Heart right ventricle (tissue), 16 donors: ENCODE data around the gene NAPB. TPM values are rescaled to one million over a fixed set of nuclear protein-coding genes. Genes with fewer than 3 reads are reported as not detected.

Experiments used
- ATAC-seq, 8 donors: fragments of 200-7000 bp; cut with Tn5 transposase; one replicate each; pipeline ENCODE4 v1.9.1; 2020; ENCODE audit warnings: mild to moderate bottlenecking in 8 of 8, moderate library complexity in 8 of 8, moderate number of reproducible peaks in 1 of 8
- DNase-seq, 2 donors: peaks; one replicate each; pipeline ENCODE4 v3.0.0-alpha.2; 2020
- H3K27ac ChIP-seq, 10 donors: fragments of 200-600 bp; sonication (generic) in 2 of 10; one replicate each; pipeline versions ENCODE4 v1.5.0 to v1.8.0; 2020 to 2022; ENCODE audit warnings: mild to moderate bottlenecking in 3 of 10
- H3K27me3 ChIP-seq, 7 donors: fragments of 200-600 bp; one replicate each; pipeline ENCODE4 v1.8.0; 2021 to 2022; ENCODE audit warnings: mild to moderate bottlenecking in 2 of 7
- H3K36me3 ChIP-seq, 9 donors: fragments of 200-600 bp; sonication (generic) in 1 of 9; one replicate each; pipeline versions ENCODE4 v1.5.0 to v1.8.0; 2020 to 2022; ENCODE audit warnings: mild to moderate bottlenecking in 2 of 9
- H3K4me1 ChIP-seq, 9 donors: fragments of 200-600 bp; sonication (generic) in 1 of 9; one replicate each; pipeline versions ENCODE4 v1.5.0 to v1.8.0; 2020 to 2022; ENCODE audit warnings: mild to moderate bottlenecking in 4 of 9
- H3K4me3 ChIP-seq, 10 donors: fragments of 200-600 bp; sonication (generic) in 2 of 10; one replicate each; pipeline versions ENCODE4 v1.5.0 to v1.8.0; 2020 to 2022; ENCODE audit warnings: mild to moderate bottlenecking in 7 of 10, moderate library complexity in 2 of 10
- H3K9me3 ChIP-seq, 11 donors: fragments of 200-600 bp in 10 of 11; sonication (generic) in 2 of 11; one replicate each; pipeline versions ENCODE4 v1.5.0 to v1.8.0; 2013 to 2022; ENCODE audit warnings: mild to moderate bottlenecking in 2 of 11, control low read depth in 1 of 11, moderate library complexity in 1 of 11
- WGBS, 2 donors: extraction: QIAGEN DNeasy Blood & Tissue Kit; methylation state at CpG; one replicate each; pipeline ENCODE4 v1.1.7; 2013; ENCODE audit warnings: inconsistent platforms in 1 of 2; 5-methylcytosine and 5-hydroxymethylcytosine counted together
- intact Hi-C, 10 donors: fragments of 100-400 bp; cut with DNase I; formaldehyde crosslinking; loops; one replicate each; pipeline versions ENCODE4 v1.11.1 to v1.14.2; 2022
- polyA plus RNA-seq, 2 donors: library from polyadenylated mRNA; stranded (reverse); fragments of 200-250 nt; gene quantifications; one replicate each; pipeline ENCODE4 v1.2.3, GENCODE V29; 2013
- total RNA-seq, 10 donors: library from RNA; stranded (reverse); fragmentation: NEBNext Ultra II Directional in 3 of 10; extraction: Animal tissue kit (Norgen Biotek cat#: 25700) in 3 of 10; gene quantifications; one replicate each; pipeline versions ENCODE4 v1.2.1 to v1.2.4, GENCODE V29; 2021 to 2023
- TF ChIP-seq, protein P1 (sequence below), 9 donors: fragments of 200-600 bp; sonication (generic) in 2 of 9; IDR thresholded peaks; one replicate each; pipeline versions ENCODE4 v1.5.0 to v1.8.0; 2021 to 2022; ENCODE audit warnings: antibody characterized with exemption in 9 of 9, mild to moderate bottlenecking in 5 of 9, moderate library complexity in 1 of 9
- donor health status: Arrhythmogenic right ventricular cardiomyopathy.
- donor health status: ischemic (EF 13 %, LVEDD 7.1; RV severe dilation, severe dysfunction).
- donor health status: healthy with polysubstance abuse.
- donor health status: DM: no; HTN: yes; CAD: no.
- donor health status: DM: no; HTN: no; CAD: no.
- donor health status: ischemic (EF 25% LVEDD 6.9; RV normal size, moderate dysfunction).
- donor health status: ischemic (EF 25% LVEDD 5.7; RV mildly dilated, moderate dysfunction).
- donor health status: healthy.
- donor health status: DM: yes; HTN: yes; CAD: no.
- donor health status: Ischemic cardiomyopathy.
- donor health status: ischemic (EF 35%, LVEDD 5.7; RV mildly dilated, moderate dysfunction).
- donor health status: nonischemic (EF 11% LVEDD 7.7; RV severe dilation, severe dysfunction).
- donor health status: DM: yes; HTN: yes; CAD: no.
- donor health status: PGD.
- donor health status: ischemic (EF 29% LVEDD 5.4; RV normal size, mild dysfunction).
- donor health status: nonischemic (EF 23%, LVEDD 6.1; RV moderate dilation, normal function).

Gene NAPB
- total and polyA plus RNA-seq, 12 donors: 2.1 to 7.2 (median 5.9) TPM

DNA sequence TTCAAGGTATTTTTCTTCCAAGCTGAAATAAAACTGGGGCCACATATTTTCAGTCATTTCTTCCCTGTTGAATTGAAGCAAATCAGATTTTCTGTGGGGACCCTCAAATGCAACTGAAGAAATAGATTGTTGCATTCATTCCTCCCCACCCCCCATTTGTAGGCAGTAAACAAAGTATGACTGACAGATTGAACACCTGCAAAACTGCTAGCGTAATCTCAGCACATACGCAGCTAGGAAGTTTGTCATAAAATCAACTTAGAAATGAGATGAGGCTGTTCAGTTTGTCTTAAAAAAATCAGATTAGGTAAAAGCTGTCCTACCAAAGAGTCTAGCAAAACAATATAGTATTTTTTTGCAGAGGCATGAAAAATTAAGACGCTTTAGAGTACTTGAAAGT is 50.4 kb downstream of the NAPB start:
- Histone ChIP-seq H3K9me3 (no peaks in the 10 kb centered on the region), H3K27ac (no peak overlapping the region), H3K4me3 (no peak overlapping the region), H3K4me1 (peaks cover 3 to 50% (median 24%) of the 10 kb centered on the region in 9 donors), H3K27me3 (no peaks in the 10 kb centered on the region), H3K36me3 (peaks cover 0 to 99% (median 41%) of the 10 kb centered on the region in 9 donors)
- intact Hi-C loops: no loop called here
- ATAC-seq: no peak
- no peak for DNase-seq
- 94% methylated on average over 3 of the region's 3 CpGs for WGBS, 2 donors
- TF ChIP-seq, protein P1, sequence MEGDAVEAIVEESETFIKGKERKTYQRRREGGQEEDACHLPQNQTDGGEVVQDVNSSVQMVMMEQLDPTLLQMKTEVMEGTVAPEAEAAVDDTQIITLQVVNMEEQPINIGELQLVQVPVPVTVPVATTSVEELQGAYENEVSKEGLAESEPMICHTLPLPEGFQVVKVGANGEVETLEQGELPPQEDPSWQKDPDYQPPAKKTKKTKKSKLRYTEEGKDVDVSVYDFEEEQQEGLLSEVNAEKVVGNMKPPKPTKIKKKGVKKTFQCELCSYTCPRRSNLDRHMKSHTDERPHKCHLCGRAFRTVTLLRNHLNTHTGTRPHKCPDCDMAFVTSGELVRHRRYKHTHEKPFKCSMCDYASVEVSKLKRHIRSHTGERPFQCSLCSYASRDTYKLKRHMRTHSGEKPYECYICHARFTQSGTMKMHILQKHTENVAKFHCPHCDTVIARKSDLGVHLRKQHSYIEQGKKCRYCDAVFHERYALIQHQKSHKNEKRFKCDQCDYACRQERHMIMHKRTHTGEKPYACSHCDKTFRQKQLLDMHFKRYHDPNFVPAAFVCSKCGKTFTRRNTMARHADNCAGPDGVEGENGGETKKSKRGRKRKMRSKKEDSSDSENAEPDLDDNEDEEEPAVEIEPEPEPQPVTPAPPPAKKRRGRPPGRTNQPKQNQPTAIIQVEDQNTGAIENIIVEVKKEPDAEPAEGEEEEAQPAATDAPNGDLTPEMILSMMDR (IDR thresholded peaks at IDR 0.05): no peak

DNA sequence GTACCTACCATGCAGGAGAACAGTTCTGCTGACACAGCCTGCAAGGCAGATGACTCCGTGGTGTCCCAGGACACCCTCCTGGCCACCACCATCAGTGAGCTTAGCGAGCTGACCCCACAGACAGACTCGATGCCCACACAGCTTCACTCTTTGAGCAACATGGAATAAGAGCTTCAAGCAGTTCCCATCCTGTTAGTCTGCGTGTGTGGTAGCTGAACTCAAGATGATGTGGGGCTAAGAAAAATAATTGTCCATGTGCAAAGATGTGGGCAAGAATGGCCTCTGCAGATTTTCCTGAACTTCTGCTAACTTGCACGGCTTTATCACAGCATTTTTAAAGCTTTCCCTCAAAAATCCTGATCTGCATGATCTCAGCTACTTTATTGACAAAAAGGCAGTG is 51.0 kb downstream of the NAPB start:
- H3K27me3 ChIP-seq: no peaks in the 10 kb centered on the region
- 90 to 93% methylated on average over 5 of the region's 5 CpGs for WGBS, 2 donors

DNA sequence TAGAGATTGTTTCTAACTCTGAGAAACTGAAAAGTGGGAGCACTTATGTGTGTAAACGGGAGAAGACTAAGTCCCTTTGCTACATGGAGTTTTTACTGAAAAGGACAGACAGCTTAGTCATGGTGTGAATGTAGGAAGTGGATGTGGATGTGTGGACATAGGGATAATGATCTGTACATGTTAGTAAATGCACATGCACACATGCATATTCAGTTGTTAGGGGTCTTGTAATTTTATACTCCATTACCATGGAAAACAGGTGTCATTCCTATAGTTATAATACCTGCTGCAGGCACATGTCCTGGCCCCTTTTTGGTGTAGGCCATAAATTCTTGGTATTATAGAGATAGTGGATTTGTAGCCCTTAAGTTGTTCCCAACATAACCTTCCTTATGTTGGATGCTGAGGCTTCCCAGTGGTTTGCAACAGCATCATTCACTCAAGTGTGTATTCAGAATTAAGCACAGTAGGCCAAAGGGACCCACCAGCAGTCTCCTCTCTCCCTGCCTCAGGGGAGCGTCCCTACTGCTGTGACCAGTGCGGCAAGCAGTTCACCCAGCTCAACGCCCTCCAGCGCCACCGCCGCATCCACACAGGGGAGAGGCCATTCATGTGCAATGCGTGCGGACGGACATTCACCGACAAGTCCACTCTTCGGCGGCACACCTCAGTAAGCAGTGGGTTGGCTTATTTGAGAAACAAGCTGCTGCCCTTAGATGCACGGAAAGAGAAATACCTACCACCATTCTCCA is 52.0 kb downstream of the NAPB start:
- Histone ChIP-seq H3K36me3 (peaks cover 0 to 99% (median 53%) of the 10 kb centered on the region in 9 donors), H3K4me1 (peaks cover 6 to 60% (median 30%) of the 10 kb centered on the region in 9 donors), H3K27me3 (no peaks in the 10 kb centered on the region), H3K9me3 (no peaks in the 10 kb centered on the region), H3K4me3 (no peak overlapping the region), H3K27ac (peak overlapping the region in 1 of 10 donors; percentile 28)
- WGBS, 2 donors: 93 to 95% methylated on average over 14 of the region's 14 CpGs
- no peak for DNase-seq
- intact Hi-C loops: loop anchor here in 6 of 10 donors (5.0 to 10.0 kb wide), 5 partner anchors 38 to 266 kb away; partner anchors contain the start of genes CST3 (in 2 of the 6) and CST9 (in 1 of the 6)
- TF ChIP-seq, protein P1 (IDR thresholded peaks at IDR 0.05): no peak
- ATAC-seq: no peak

More for the DNA sequence above, 51.0 kb downstream of the NAPB start:
- DNase-seq (no peak), ATAC-seq (no peak)
- Histone ChIP-seq H3K27ac (no peak overlapping the region), H3K4me3 (no peak overlapping the region), H3K36me3 (peaks cover 0 to 99% (median 46%) of the 10 kb centered on the region in 9 donors), H3K4me1 (peaks cover 6 to 56% (median 29%) of the 10 kb centered on the region in 9 donors), H3K9me3 (no peaks in the 10 kb centered on the region)
- TF ChIP-seq, protein P1 (IDR thresholded peaks at IDR 0.05): no peak
- intact Hi-C loops: no loop called here

DNA sequence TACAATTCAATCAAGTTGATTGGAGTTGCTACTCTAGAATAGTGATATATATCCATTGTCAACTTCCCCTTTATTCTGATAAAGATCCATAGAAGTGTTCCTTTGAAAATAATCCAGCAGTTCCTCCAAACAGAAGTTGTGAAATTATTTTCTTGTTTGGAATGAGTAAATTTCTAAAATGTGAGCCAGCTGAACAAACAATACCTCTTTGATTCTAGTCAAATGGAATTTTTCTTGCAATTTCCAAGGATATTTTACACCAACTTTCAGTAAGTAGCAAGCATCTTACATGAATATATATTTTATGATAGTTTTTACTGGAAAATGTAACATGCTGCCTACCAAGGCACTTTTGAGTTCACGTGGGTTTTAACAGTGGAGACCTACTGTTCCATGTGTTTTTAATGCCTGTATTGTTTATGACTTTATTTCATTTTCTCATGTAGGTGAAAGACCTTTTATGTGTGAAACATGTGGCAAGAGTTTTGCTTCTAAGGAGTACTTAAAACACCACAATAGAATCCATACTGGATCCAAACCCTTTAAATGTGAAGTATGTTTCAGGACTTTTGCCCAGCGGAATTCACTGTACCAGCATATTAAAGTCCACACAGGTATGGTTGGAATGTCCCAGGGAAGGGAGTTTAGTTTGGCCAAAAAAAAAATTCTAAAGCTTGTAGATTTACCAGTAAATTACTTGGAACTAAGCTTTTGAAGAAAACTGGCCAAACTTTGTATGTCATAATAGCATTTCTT is 52.8 kb downstream of the NAPB start:
- H3K4me3 ChIP-seq: no peak overlapping the region
- ATAC-seq: no peak
- 90 to 95% methylated on average over 2 of the region's 2 CpGs for WGBS, 2 donors
- no peaks in the 10 kb centered on the region for H3K9me3 ChIP-seq
- TF ChIP-seq, protein P1 (IDR thresholded peaks at IDR 0.05): no peak
- peak overlapping the region in 2 of 10 donors; percentile 7 to 28 for H3K27ac ChIP-seq
- H3K27me3 ChIP-seq: no peaks in the 10 kb centered on the region
- H3K36me3 ChIP-seq: peaks cover 0 to 94% (median 47%) of the 10 kb centered on the region in 9 donors
- intact Hi-C loops: loop anchor here in 6 of 10 donors (5.0 to 10.0 kb wide), 5 partner anchors 39 to 266 kb away; partner anchors contain the start of genes CST3 (in 2 of the 6) and CST9 (in 1 of the 6)
- no peak for DNase-seq
- peaks cover 6 to 67% (median 36%) of the 10 kb centered on the region in 9 donors for H3K4me1 ChIP-seq
